GM19043 (cell line): Measurements from ENCODE around the gene AGAP3.

Experiments
- ATAC-seq: cut with Tn5 transposase; IDR thresholded peaks from one replicate; pipeline ENCODE4 v1.9.1; 2021; ENCODE audit warnings: low read depth; ENCODE audit not compliant: unreplicated experiment

AGAP3 gene

GRCh38 chr7:151122796-151123157 is 36.5 kb downstream of the AGAP3 start:
- no peak for ATAC-seq

DNA sequence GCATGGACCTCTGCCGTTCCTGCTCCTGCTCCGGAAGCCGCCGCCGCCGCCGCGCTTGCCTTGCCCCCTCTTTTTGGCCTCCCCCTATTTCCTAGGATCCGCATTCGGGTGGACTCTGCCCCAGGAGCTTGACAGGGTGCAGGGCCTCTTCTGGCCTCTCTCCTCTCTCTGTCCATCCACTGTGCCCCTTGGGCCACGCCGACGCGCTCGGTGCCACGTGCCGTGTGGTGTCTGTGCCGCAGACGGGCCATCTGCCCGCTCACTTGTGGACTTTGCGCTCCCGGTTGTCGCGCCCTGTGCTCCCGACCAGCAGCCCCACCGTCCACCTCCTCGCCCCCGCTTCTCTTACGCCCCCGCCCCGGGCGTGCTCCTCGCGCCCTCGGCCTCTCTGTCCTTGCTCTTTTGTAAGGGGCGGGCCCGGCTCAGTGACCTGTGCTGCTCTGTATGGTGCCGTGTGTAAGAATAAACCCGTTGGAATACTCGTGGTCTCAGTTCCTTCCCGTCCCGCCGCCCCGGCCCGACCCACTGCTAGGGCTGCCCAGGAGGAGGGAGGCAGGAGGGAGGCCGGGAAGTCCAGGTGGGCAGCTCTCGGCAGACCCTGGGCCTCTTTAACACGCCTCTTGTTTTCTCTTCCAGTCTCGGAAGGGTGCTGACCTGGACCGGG is 37.0 kb downstream of the AGAP3 start:
- no peak for ATAC-seq

DNA sequence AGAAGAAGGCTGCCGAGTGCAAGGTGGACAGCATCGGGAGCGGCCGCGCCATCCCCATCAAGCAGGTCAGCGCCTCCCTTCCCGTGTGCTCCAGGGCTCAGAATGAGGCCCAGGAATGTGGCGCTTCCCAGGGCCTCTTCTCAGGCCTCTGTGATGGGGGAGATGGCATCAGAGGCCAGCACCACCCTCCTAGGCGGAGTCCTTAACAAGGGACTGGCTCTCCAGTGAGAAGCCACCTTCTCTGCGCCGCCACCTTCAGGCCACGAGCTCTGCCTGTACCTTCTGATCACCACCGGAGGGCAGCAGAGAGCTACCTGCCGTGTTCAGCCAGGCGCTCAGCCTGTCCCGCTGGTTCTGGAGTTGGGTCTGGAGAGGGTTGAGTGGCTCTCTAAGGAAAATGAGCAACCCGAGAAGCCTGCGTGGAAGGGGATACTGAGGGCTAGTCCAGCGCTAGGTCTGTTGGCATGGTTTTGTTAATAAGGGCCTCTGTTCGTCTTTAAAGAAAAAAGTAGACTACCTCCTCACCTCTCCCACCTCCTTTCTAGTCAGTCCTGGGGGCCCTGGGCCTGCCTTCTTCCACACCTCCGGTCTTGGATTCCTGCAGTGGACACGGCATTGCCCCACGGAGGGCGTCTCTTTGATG is 37.7 kb downstream of the AGAP3 start:
- peak; percentile 81 for ATAC-seq

- ATAC-seq: no peak
Observed at GRCh38 chr7:151124481-151124880, 38.2 kb downstream of the AGAP3 start.

DNA sequence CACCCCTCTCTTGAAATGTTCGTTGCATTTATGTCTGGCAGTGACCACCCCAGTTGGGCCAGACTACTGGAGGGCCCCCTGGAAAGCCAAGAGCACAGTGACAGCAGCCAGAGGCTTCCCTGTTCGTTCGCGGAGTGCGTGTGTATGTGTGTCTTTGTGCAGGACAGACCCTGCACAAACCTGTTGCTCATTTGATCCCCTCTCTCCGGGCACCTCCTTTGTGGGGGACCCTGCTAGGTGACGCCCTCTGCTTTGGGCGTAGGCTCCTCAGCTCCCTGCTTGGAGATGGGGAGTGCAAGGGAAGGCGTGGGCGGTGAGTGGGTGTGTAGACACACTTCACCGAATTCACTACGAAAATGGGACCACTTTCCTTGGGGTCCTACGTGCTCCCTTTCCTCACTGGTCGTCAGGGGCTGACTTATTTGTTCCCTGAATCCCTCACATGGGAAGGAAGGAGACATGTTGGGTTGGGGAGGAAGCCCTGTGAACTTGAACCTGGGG is 38.7 kb downstream of the AGAP3 start:
- no peak for ATAC-seq

- ATAC-seq: no peak
Observed at GRCh38 chr7:151125470-151125845, 39.2 kb downstream of the AGAP3 start.

DNA sequence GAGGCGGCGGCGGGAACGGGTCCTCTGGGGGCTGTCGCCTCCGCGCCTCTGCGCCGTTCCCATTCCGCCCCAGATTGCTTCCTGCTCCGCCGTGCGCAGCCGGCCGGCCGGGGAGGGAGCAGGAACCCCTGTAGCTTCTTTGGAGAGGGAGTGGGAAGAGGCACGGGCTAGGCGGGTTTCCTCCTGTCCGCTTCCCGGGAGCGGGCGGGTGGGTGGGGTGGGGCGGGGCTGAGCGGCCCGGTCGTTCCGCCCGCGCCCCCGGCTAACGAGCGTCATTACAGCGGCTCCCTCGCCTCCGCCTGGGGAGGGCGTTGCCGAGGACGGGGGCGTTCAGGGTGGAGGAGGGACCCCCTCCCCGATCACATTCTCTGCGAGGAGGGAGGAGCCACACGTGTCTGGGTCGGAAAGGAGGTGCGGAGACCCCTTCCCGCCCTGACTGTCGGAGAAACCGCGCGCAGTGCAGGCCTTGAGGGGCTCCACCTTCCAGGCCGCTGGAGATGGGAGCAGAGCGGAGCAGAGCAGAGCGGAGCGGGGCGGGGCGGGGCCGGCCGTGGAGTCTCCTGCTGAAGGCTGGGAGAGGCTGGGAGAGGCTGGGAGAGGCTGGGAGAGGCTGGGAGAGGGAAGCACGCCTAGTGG is 39.7 kb downstream of the AGAP3 start:
- no peak for ATAC-seq

- ATAC-seq: no peak
Observed at GRCh38 chr7:151126491-151127137, 40.3 kb downstream of the AGAP3 start.

DNA sequence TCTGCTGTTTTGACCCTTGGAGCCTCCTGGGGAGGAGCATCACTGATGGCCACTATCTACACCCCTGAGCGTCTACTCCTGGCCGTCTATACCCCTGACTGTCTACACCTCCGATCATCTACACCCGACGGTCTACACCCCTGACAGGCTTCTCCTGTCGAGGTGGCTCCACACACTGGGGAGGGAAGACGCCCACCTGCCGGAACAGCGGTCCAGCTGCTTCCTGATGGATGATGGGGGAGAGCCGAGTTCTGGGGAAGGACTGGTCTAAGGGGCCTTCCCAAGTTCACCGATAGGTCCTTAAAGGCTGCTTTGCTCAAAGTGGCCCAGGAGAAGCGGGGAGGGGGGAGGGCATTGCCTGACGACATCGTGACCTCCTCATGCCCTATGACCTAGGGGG is 41.9 kb downstream of the AGAP3 start:
- no peak for ATAC-seq

GRCh38 chr7:151128716-151129115 is 42.4 kb downstream of the AGAP3 start:
- no peak for ATAC-seq

DNA sequence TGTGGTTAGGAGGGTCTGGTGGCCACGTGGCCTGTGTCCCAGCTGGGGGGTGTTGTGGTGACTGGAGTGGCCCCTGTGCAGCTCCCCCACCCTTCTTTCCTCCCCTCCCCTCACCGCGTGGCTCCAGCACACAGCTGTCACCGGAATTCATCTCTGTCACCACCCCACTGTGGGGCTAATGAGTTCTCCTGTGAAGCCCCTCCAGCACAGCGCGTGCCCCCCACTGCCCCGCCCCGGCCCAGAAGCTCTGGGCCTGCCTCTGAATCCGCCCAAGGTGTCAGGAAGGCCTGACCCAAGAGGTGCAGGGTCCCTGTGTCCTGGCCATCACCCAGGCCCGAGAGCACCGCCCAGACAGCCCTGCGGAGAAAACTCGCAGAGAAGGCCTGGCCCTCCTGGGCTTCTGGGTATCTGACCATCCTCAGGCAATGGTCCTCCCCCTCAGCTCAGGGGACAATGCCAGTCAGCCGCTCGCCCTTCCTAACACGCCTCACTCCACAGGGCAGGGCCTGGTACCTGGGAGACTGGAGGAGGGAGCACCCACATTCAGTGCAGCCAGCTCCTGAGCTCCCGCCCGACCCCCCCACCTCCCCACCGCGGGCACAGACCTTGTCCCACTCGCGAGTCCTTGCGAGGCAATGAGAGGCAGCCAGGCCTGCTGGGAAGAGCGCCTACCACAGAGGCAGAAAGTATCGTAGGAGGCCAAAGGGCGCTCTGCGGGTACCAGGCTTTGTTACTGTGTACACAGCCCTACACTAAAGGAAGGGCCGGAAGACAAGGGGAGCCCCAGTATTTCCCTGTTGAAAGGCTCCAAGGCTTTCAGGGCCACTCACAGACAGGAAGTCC is 43.1 kb downstream of the AGAP3 start:
- no peak for ATAC-seq

- no peak for ATAC-seq
Observed at GRCh38 chr7:151129960-151130591, 43.8 kb downstream of the AGAP3 start.

GRCh38 chr7:151130741-151131157 is 44.5 kb downstream of the AGAP3 start:
- no peak for ATAC-seq

DNA sequence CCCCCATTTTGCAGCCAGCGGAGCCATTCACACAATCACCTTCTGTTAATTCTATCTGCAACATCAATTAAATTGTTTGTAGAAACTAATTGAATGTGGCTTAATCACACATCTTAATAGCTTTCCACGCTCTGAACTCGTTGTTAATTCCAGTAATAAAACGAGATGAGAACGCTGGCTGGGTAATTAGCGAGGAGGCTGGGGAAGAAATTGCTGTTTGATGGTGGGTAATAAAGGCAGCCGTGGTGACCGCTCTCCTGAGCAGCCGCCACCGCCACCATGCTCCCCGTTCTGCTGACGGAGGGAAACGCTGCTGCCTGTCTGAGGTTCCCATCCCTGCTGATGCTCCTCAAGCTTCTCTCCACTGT is 44.9 kb downstream of the AGAP3 start:
- no peak for ATAC-seq

GRCh38 chr7:151131592-151132293 is 45.5 kb downstream of the AGAP3 start:
- no peak for ATAC-seq

DNA sequence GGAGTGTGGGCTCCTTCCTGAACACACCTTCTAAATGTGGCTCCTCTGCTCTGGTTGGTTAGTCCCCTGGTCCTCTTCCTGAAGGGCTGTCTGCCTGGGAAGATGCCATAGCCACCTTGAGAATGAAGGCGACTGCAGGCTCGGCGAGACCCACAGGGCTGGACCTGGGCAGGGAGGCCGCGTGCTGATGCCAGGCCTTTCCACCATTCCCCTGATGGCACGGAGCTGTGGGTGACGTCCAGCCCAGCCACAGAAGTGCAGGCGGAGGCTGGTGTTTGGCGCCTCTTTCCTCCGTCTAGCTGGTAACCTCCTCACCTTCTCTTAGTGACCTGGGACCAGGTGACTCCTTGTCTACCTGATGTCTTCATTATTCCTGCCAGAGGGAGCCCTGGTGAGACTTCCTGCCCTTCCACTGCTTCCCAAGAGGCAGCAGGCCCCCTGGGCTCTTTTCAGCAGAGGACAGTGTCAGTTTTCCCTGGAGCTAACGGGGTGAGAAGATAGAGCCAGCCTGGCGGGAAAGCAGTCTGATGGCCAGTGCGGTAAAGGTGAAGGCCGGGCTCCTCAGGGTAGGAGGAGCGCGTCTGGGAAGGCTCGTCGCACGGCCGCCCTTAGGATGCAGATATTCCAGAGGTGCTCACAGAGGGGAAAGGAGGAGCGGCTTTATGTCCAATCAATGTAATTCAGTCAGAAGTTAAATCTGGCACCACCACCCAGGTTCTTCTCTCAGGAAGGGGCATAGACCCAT is 46.4 kb downstream of the AGAP3 start:
- ATAC-seq: no peak

- no peak for ATAC-seq
Observed at GRCh38 chr7:151133266-151133985, 47.2 kb downstream of the AGAP3 start.
